HG03175 (cell line): ENCODE data around the gene PPP5C.
"Not testable (repeated sequence)": the region's sequence is repeated elsewhere in the genome, so short reads cannot be mapped to it uniquely, and the experiment has no call there.

Experiments used
- ATAC-seq: cut with Tn5 transposase; IDR thresholded peaks from one replicate; pipeline ENCODE4 v1.9.1; 2021; ENCODE audit warnings: mild to moderate bottlenecking, moderate library complexity; ENCODE audit not compliant: unreplicated experiment

Gene PPP5C

GRCh38 chr19:46364359-46364758, 17.5 kb downstream of the PPP5C start:
- no peak for ATAC-seq

GRCh38 chr19:46365561-46365960, 18.7 kb downstream of the PPP5C start:
- ATAC-seq: no peak

- ATAC-seq: no peak
These were observed 19.9 kb downstream of the PPP5C start for GRCh38 chr19:46366620-46367292.

- no peak for ATAC-seq
These were observed 20.5 kb downstream of the PPP5C start for GRCh38 chr19:46367426-46367825.

- no peak for ATAC-seq
These were observed 21.2 kb downstream of the PPP5C start for GRCh38 chr19:46368116-46368515.

- ATAC-seq: no peak
These were observed 22.9 kb downstream of the PPP5C start for GRCh38 chr19:46369817-46370216.

GRCh38 chr19:46371371-46371901, 24.5 kb downstream of the PPP5C start:
- no peak for ATAC-seq

- ATAC-seq: no peak
These were observed 26.1 kb downstream of the PPP5C start for GRCh38 chr19:46372901-46373490.

- ATAC-seq: no peak
These were observed 26.8 kb downstream of the PPP5C start for GRCh38 chr19:46373491-46374359.

- ATAC-seq: no peak
These were observed 27.9 kb downstream of the PPP5C start for GRCh38 chr19:46374536-46375475.

- ATAC-seq: not testable (repeated sequence)
These were observed 28.7 kb downstream of the PPP5C start for GRCh38 chr19:46375476-46376067.

- ATAC-seq: no peak
These were observed 29.6 kb downstream of the PPP5C start for GRCh38 chr19:46376241-46377153.

GRCh38 chr19:46378268-46378667, 31.4 kb downstream of the PPP5C start:
- no peak for ATAC-seq

GRCh38 chr19:46380690-46381089, 33.8 kb downstream of the PPP5C start:
- no peak for ATAC-seq

GRCh38 chr19:46381346-46381745, 34.5 kb downstream of the PPP5C start:
- no peak for ATAC-seq

- ATAC-seq: no peak
These were observed 35.0 kb downstream of the PPP5C start for GRCh38 chr19:46381756-46382345.

GRCh38 chr19:46383171-46383815, 36.4 kb downstream of the PPP5C start:
- ATAC-seq: no peak

- no peak for ATAC-seq
These were observed 37.0 kb downstream of the PPP5C start for GRCh38 chr19:46383846-46384245.
